Keratinocyte (primary cell): ENCODE data around the gene MOB1B. TPM values are rescaled to one million over a fixed set of nuclear protein-coding genes. Genes with fewer than 3 reads are reported as not detected.

Experiments used
- DNase-seq: peaks from one replicate; pipeline ENCODE4 v3.0.0-alpha.2; 2011; ENCODE audit warnings: low read depth, missing footprints, low spot score
- FAIRE-seq: peaks from 2 replicates; lab custom pipeline; 2011; peaks lifted over from hg19 to GRCh38; lab: Jason Lieb, UNC
- H2AFZ ChIP-seq: 2 replicates; pipeline ENCODE4 v1.6.0; 2012; ENCODE audit warnings: low read length, control low read depth, inconsistent platforms; ENCODE audit not compliant: control insufficient read depth
- H3K27ac ChIP-seq: 2 replicates; pipeline ENCODE4 v1.5.1; 2011; ENCODE audit warnings: low read length; ENCODE audit not compliant: control insufficient read depth, insufficient read depth
- H3K27me3 ChIP-seq: 3 replicates; pipeline ENCODE4 v1.6.0; 2011; ENCODE audit warnings: low read length; ENCODE audit not compliant: control insufficient read depth, insufficient read depth; ENCODE audit errors: extremely low read depth
- H3K36me3 ChIP-seq, 2 experiments: 2 replicates in 1 of 2; 3 replicates in 1 of 2; pipeline ENCODE4 v1.5.1; 2011; ENCODE audit warnings: low read length in 2 of 2, mild to moderate bottlenecking in 1 of 2; ENCODE audit not compliant: control insufficient read depth in 2 of 2, insufficient read depth in 2 of 2; ENCODE audit errors: extremely low read depth in 1 of 2
- H3K4me1 ChIP-seq: 3 replicates; pipeline ENCODE4 v1.5.1; 2011; ENCODE audit warnings: low read length; ENCODE audit not compliant: control insufficient read depth, insufficient read depth; ENCODE audit errors: extremely low read depth
- H3K4me2 ChIP-seq: 3 replicates; pipeline ENCODE4 v1.6.0; 2011; ENCODE audit warnings: low read depth, low read length; ENCODE audit not compliant: control insufficient read depth, insufficient read depth; ENCODE audit errors: extremely low read depth
- H3K4me3 ChIP-seq, 3 experiments: fragments of 200-600 bp in 1 of 3; sonication (generic) in 1 of 3; 2 replicates in 2 of 3; 3 replicates in 1 of 3; pipeline ENCODE4 v1.5.1; 2011 to 2016; ENCODE audit warnings: low read length in 3 of 3, mild to moderate bottlenecking in 3 of 3, control low read depth in 2 of 3, inconsistent platforms in 1 of 3, low read depth in 1 of 3, mixed read lengths in 1 of 3, mixed run types in 1 of 3, moderate library complexity in 1 of 3; ENCODE audit not compliant: control insufficient read depth in 2 of 3, insufficient read depth in 2 of 3; ENCODE audit errors: extremely low read depth in 1 of 3
- H3K79me2 ChIP-seq: 2 replicates; pipeline ENCODE4 v1.6.0; 2012; ENCODE audit warnings: low read length; ENCODE audit not compliant: control insufficient read depth, insufficient read depth
- H3K9ac ChIP-seq: 3 replicates; pipeline ENCODE4 v1.6.0; 2011; ENCODE audit warnings: low read length; ENCODE audit not compliant: control insufficient read depth, insufficient read depth; ENCODE audit errors: extremely low read depth
- H3K9me1 ChIP-seq: 3 replicates; pipeline ENCODE4 v1.6.0; 2011; ENCODE audit warnings: low read length; ENCODE audit not compliant: control insufficient read depth, insufficient read depth; ENCODE audit errors: extremely low read depth
- H3K9me3 ChIP-seq: 2 replicates; pipeline ENCODE4 v1.5.1; 2012; ENCODE audit warnings: low read depth, low read length; ENCODE audit not compliant: control insufficient read depth
- H4K20me1 ChIP-seq: 3 replicates; pipeline ENCODE4 v1.6.0; 2011; ENCODE audit warnings: low read length; ENCODE audit not compliant: control insufficient read depth, insufficient read depth; ENCODE audit errors: extremely low read depth
- EZH2 ChIP-seq: IDR thresholded peaks from one replicate; pipeline ENCODE4 v1.6.1; 2012; ENCODE audit warnings: inconsistent platforms, mild to moderate bottlenecking, low read length, moderate library complexity
- dilution Hi-C: fragments of 300-500 bp; cut with MboI; formaldehyde crosslinking; loops from one replicate; pipeline ENCODE4 v1.7.0; 2020; ENCODE audit warnings: low sequenced_read_pairs; ENCODE audit not compliant: extremely low pct_ligation_motif_present
- polyA plus RNA-seq, 5 experiments: library from polyadenylated mRNA; depleted of rRNA in 3 of 5; stranded (reverse) in 3 of 5; stranded (forward) in 1 of 5; unstranded in 1 of 5; fragments of >200 nt; gene quantifications; 1 replicate in 1 of 5; 2 replicates in 3 of 5; 3 replicates in 1 of 5; pipeline versions ENCODE4 v1.2.1 to v1.2.3, GENCODE V29; 2011 to 2012; ENCODE audit warnings: missing spikeins in 2 of 5, low read depth in 1 of 5, low replicate concordance in 1 of 5
- TF ChIP-seq, protein P1 (sequence below), 3 experiments: IDR thresholded peaks in 1 of 3; conservative IDR thresholded peaks in 1 of 3; optimal IDR thresholded peaks in 1 of 3; 2 replicates in 2 of 3; 3 replicates in 1 of 3; pipeline versions ENCODE3 to v1.5.1; 2011; ENCODE audit warnings: low read length in 3 of 3, mild to moderate bottlenecking in 3 of 3, moderate library complexity in 2 of 3, control low read depth in 1 of 3, inconsistent platforms in 1 of 3; ENCODE audit not compliant: insufficient read depth in 2 of 3; ENCODE audit errors: extremely low read depth in 1 of 3

Gene MOB1B
- polyA plus RNA-seq, 1 donor (not counting 4 experiments of a cell fraction or from before 2014, with no cell fraction given): 15.6 TPM

GRCh38 chr4:70863099-70863790 is 38.9 kb upstream of the MOB1B start:
- H3K4me3 ChIP-seq: no peak overlapping the region
- no peaks in the 10 kb centered on the region for H3K27me3 ChIP-seq
- TF ChIP-seq, protein P1, sequence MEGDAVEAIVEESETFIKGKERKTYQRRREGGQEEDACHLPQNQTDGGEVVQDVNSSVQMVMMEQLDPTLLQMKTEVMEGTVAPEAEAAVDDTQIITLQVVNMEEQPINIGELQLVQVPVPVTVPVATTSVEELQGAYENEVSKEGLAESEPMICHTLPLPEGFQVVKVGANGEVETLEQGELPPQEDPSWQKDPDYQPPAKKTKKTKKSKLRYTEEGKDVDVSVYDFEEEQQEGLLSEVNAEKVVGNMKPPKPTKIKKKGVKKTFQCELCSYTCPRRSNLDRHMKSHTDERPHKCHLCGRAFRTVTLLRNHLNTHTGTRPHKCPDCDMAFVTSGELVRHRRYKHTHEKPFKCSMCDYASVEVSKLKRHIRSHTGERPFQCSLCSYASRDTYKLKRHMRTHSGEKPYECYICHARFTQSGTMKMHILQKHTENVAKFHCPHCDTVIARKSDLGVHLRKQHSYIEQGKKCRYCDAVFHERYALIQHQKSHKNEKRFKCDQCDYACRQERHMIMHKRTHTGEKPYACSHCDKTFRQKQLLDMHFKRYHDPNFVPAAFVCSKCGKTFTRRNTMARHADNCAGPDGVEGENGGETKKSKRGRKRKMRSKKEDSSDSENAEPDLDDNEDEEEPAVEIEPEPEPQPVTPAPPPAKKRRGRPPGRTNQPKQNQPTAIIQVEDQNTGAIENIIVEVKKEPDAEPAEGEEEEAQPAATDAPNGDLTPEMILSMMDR (optimal IDR thresholded peaks at IDR 0.05 in 1 of 3, IDR thresholded peaks at IDR 0.05 in 1 of 3, conservative IDR thresholded peaks at IDR 0.05 in 1 of 3; ENCODE audit: extremely low read depth in 1 of 3, insufficient read depth in 2 of 3, low read length in 3 of 3): no peak
- TF ChIP-seq EZH2: no peak
- H2AFZ ChIP-seq: peak overlapping the region; percentile 12
- H3K4me1 ChIP-seq: no peaks in the 10 kb centered on the region
- peak; percentile 34 for FAIRE-seq
- H3K9ac ChIP-seq: no peak overlapping the region
- H3K4me2 ChIP-seq: peak overlapping the region; percentile 7
- H3K36me3 ChIP-seq: no peaks in the 10 kb centered on the region
- no peaks in the 10 kb centered on the region for H3K9me1 ChIP-seq
- H4K20me1 ChIP-seq: no peaks in the 10 kb centered on the region
- H3K27ac ChIP-seq: no peak overlapping the region
- DNase-seq: no peak
- H3K79me2 ChIP-seq: no peaks in the 10 kb centered on the region
- dilution Hi-C loops: no loop called here
- H3K9me3 ChIP-seq: no peaks in the 10 kb centered on the region

GRCh38 chr4:70868778-70869177 is 33.4 kb upstream of the MOB1B start:
- Histone ChIP-seq H3K9ac (no peak overlapping the region), H3K4me3 (no peak overlapping the region), H4K20me1 (no peaks in the 10 kb centered on the region), H3K36me3 (no peaks in the 10 kb centered on the region), H2AFZ (no peak overlapping the region), H3K79me2 (no peaks in the 10 kb centered on the region), H3K4me1 (no peaks in the 10 kb centered on the region), H3K4me2 (no peak overlapping the region), H3K27me3 (no peaks in the 10 kb centered on the region), H3K9me3 (no peaks in the 10 kb centered on the region), H3K9me1 (no peaks in the 10 kb centered on the region), H3K27ac (no peak overlapping the region)
- dilution Hi-C loops: no loop called here
- FAIRE-seq (no peak), DNase-seq (no peak)
- TF ChIP-seq, protein P1 (optimal IDR thresholded peaks at IDR 0.05 in 1 of 3, IDR thresholded peaks at IDR 0.05 in 1 of 3, conservative IDR thresholded peaks at IDR 0.05 in 1 of 3; ENCODE audit: extremely low read depth in 1 of 3, insufficient read depth in 2 of 3, low read length in 3 of 3): no peak
- TF ChIP-seq EZH2: no peak
